ENCODE results near the gene AKAP6.

- TF ChIP-seq CTCF (conservative IDR thresholded peaks at IDR 0.05) (no peak), ZFX (IDR thresholded peaks at IDR 0.05) (no peak)
Measured at GRCh38 chr14:32330351-32331111, 1.4 kb downstream of the AKAP6 start.
